Measurements from ENCODE around the gene POLD2.

DNA sequence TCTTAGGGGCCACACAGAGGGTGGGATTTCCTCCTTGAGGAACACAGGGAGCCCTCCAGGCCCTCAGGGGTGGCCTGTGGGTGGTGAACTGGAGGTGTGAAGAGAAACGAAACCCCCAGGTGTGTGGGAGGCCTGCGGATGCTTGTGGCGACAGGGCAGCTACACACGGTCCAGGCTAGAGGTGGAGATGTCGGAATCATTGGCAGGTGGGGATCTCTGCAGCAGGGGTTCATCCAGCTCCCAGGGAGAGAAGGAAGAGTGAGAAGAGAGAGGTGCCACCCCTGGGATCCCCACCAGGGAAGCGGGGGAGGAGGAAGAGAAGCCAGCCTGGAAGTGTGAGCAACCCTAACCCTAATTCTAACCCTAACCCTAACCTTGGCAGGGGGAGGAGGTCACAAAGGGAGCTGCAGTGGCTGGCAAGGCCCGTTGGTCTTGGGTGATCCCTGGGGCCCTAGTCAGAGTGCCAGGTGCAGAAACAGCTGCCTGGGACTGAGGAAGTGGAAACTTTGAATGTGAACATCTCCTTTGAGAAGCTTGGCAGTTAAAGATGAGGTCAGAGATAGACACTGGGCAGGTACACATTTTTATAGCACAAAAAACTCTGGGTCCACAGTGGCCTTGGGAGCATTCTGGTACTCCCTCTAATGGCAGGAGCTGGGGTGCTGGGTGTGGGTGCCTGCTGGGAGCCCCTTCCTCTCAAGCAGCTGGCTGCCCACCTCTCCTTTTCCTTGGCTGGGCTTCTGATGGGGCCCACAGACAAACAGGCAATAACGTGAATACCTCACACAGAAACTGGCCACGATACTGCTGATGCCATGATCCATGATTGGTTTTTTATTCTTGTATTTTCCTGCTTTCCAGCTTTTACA, 26.1 kb downstream of the POLD2 start:
- no peak for TF ChIP-seq POLR2AphosphoS5 (IDR thresholded peaks at IDR 0.05; ENCODE audit: low read depth, low read length)
- TF ChIP-seq SIN3A (IDR thresholded peaks at IDR 0.05; ENCODE audit: borderline replicate concordance, insufficient read depth, low read length), result no peak
- TF ChIP-seq, protein P1, sequence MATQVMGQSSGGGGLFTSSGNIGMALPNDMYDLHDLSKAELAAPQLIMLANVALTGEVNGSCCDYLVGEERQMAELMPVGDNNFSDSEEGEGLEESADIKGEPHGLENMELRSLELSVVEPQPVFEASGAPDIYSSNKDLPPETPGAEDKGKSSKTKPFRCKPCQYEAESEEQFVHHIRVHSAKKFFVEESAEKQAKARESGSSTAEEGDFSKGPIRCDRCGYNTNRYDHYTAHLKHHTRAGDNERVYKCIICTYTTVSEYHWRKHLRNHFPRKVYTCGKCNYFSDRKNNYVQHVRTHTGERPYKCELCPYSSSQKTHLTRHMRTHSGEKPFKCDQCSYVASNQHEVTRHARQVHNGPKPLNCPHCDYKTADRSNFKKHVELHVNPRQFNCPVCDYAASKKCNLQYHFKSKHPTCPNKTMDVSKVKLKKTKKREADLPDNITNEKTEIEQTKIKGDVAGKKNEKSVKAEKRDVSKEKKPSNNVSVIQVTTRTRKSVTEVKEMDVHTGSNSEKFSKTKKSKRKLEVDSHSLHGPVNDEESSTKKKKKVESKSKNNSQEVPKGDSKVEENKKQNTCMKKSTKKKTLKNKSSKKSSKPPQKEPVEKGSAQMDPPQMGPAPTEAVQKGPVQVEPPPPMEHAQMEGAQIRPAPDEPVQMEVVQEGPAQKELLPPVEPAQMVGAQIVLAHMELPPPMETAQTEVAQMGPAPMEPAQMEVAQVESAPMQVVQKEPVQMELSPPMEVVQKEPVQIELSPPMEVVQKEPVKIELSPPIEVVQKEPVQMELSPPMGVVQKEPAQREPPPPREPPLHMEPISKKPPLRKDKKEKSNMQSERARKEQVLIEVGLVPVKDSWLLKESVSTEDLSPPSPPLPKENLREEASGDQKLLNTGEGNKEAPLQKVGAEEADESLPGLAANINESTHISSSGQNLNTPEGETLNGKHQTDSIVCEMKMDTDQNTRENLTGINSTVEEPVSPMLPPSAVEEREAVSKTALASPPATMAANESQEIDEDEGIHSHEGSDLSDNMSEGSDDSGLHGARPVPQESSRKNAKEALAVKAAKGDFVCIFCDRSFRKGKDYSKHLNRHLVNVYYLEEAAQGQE (IDR thresholded peaks at IDR 0.05; ENCODE audit: insufficient read depth in 1 of 2, low read depth in 2 of 2, low read length in 2 of 2), result no peak
- no peak for TF ChIP-seq TAF1 (IDR thresholded peaks at IDR 0.05; ENCODE audit: borderline replicate concordance, insufficient read depth, low read length)
